Measurements from ENCODE around the gene PRRC2A. TPM values are rescaled to one million over a fixed set of nuclear protein-coding genes. Genes with fewer than 3 reads are reported as not detected.

PRRC2A gene
- polyA plus RNA-seq, 2 of the 4 experiments (the other 2 are of a cell fraction): 28.0 to 61.1 TPM

- Histone ChIP-seq H3K27ac (no peak overlapping the region), H3K4me2 (no peak overlapping the region), H3K4me3 (no peak overlapping the region), H3K4me1 (no peaks in the 10 kb centered on the region), H3K9me3 (no peaks in the 10 kb centered on the region)
- ChIA-PET CTCF (interaction anchor here (0.5 to 3.0 kb wide), 6 partner anchors 12 to 597 kb away, joined by 3 to 28 read pairs (median 4); partner anchors contain the start of gene NCR3), POLR2A (no interaction called here)
- ATAC-seq (no peak), FAIRE-seq (no peak), DNase-seq (ENCODE audit: low read depth in 1 of 2, low spot score in 1 of 2) (no peak)
- WGBS (ENCODE audit: missing lambda C conversion rate): 83% methylated on average over 4 of the region's 4 CpGs
- no peak for TF ChIP-seq ATOH8 (CRISPR knock-in tag; IDR thresholded peaks at IDR 0.05; ENCODE audit: low read depth)
- no peak for TF ChIP-seq CHD2 (IDR thresholded peaks at IDR 0.05; ENCODE audit: low read length, partially characterized antibody)
- TF ChIP-seq KDM5A (IDR thresholded peaks at IDR 0.05): no peak
- no peak for TF ChIP-seq SMC3 (IDR thresholded peaks at IDR 0.05)
- no peak for TF ChIP-seq MAX (IDR thresholded peaks at IDR 0.05)
- no peak for TF ChIP-seq JUNB (IDR thresholded peaks at IDR 0.05)
- no peak for TF ChIP-seq E2F6 (IDR thresholded peaks at IDR 0.05; ENCODE audit: borderline replicate concordance, low read depth)
- no peak for TF ChIP-seq SREBF2 (IDR thresholded peaks at IDR 0.05)
- TF ChIP-seq REST (IDR thresholded peaks at IDR 0.05): no peak
- no peak for TF ChIP-seq RFX5 (IDR thresholded peaks at IDR 0.05)
- no peak for TF ChIP-seq MAZ (IDR thresholded peaks at IDR 0.05; ENCODE audit: borderline replicate concordance, low read depth, low read length)
- TF ChIP-seq PBX3 (IDR thresholded peaks at IDR 0.05): no peak
- TF ChIP-seq HMGXB4 (CRISPR knock-in tag; IDR thresholded peaks at IDR 0.05; ENCODE audit: borderline replicate concordance): no peak
- no peak for TF ChIP-seq ZNF302 (CRISPR knock-in tag; IDR thresholded peaks at IDR 0.05)
- no peak for TF ChIP-seq HES2 (IDR thresholded peaks at IDR 0.05)
- TF ChIP-seq HOXA7 (CRISPR knock-in tag; IDR thresholded peaks at IDR 0.05): no peak
- TF ChIP-seq ZC3H11A (IDR thresholded peaks at IDR 0.05): no peak
- no peak for TF ChIP-seq HOXB5 (CRISPR knock-in tag; IDR thresholded peaks at IDR 0.05)
- TF ChIP-seq NPAS2 (CRISPR knock-in tag; IDR thresholded peaks at IDR 0.05; ENCODE audit: borderline replicate concordance): no peak
- TF ChIP-seq GATA3 (IDR thresholded peaks at IDR 0.05; ENCODE audit: borderline replicate concordance): no peak
Measured at GRCh38 chr6:31610968-31611367, 9.5 kb upstream of the PRRC2A start.
